HG03060 (cell line): Measurements from ENCODE around the gene POU4F2.

Experiments used
- ATAC-seq: cut with Tn5 transposase; IDR thresholded peaks from one replicate; pipeline ENCODE4 v1.9.1; 2021; ENCODE audit warnings: low read depth, moderate number of reproducible peaks; ENCODE audit not compliant: unreplicated experiment

POU4F2 gene, protein sequence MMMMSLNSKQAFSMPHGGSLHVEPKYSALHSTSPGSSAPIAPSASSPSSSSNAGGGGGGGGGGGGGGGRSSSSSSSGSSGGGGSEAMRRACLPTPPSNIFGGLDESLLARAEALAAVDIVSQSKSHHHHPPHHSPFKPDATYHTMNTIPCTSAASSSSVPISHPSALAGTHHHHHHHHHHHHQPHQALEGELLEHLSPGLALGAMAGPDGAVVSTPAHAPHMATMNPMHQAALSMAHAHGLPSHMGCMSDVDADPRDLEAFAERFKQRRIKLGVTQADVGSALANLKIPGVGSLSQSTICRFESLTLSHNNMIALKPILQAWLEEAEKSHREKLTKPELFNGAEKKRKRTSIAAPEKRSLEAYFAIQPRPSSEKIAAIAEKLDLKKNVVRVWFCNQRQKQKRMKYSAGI

DNA sequence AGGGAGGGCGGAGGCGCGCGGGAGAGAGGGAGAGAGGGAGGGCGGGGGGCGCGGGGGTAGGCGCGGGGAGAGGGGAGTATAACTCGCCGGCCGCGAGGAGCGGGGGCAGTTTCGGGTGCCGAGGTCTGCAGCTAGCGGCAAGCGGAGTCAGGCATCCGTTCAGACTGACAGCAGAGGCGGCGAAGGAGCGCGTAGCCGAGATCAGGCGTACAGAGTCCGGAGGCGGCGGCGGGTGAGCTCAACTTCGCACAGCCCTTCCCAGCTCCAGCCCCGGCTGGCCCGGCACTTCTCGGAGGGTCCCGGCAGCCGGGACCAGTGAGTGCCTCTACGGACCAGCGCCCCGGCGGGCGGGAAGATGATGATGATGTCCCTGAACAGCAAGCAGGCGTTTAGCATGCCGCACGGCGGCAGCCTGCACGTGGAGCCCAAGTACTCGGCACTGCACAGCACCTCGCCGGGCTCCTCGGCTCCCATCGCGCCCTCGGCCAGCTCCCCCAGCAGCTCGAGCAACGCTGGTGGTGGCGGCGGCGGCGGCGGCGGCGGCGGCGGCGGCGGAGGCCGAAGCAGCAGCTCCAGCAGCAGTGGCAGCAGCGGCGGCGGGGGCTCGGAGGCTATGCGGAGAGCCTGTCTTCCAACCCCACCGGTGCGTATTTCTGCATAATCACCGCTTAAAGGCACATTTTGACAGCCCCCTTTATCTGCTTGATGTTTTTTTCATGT lies at the start of gene POU4F2:
POU4F2 (plus strand) TSS at position 108 of the 720 bp plus-strand sequence; CDS start at position 356, 248 bp downstream.
- no peak for ATAC-seq

DNA sequence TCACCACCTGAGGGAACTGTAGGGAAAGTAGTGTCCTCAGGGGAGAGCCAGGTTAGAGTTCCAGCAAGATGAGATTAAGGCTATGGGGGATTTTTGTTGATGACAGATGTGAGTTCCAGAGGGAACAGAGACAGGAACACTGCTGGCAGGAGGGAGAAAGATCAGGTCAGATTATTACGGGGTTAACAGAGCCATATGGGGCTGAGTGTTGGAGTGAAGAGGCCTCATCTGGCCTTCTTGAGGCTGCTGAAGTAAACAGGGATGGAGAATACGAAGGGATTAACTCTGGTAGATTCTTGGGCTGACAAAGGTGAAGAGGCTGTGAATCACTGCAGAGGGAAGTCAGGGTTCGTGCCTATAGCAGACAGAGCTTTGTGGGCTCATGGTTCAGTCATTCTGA lies 47.9 kb upstream of the POU4F2 start:
- no peak for ATAC-seq

DNA sequence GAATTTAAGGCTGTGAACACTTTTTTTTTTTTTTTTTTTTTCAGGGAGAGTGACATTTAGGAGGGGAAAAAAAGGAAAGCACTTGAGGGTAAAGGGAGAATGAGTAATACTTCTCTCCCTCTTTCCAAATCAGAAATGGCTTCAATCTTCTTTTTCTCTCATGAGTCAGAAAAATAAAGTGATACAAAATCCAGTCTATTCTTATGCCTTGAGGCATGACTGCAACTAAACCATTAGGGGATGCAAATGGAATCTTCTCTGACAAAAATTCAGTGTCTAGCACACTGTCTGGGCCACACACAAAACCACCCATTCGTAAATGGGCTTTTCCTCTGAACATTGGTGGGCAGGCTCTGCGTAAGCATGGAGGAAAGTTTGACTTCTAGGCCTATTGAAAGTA lies 46.7 kb upstream of the POU4F2 start:
- ATAC-seq: no peak

GRCh38 chr4:146632770-146633470 lies 5.8 kb upstream of the POU4F2 start:
- no peak for ATAC-seq

GRCh38 chr4:146633471-146633800 lies 5.3 kb upstream of the POU4F2 start:
- ATAC-seq: no peak

GRCh38 chr4:146634825-146635224 lies 3.9 kb upstream of the POU4F2 start:
- no peak for ATAC-seq

DNA sequence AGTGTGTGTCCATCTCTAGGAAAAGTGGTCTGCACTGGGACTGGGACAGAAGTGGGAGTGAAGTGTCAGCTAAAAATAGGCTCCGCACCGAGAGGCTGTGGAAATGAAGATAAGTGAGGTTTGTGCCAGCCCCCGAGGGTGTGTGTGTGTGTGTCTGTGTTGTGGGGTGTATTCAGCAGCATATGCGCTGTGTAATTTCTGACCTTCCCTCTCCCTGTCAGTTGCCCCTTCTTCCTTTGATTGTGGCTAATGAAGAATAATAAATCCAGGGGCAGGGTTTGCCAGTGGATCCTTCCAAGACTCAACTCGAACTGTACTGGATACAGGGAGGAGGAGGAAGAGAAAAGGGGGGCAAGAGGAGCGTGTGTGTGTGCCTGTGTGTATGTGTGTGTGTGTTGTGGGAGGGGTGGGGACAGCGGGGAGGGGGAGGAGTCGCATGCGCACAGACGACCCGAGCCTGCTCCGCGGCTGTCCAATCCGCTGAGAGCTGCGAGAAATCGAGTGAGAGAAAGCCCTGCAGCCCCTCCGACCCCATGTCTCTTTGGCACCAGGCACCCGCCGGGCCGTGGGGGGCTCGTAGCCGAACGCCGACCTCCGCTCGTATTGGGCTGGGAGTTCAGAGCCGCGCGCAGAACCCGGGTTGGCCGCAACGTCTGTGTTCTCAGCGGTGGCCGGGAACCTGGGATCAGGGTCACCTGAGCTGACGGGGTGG lies 916 bp upstream of the POU4F2 start:
- no peak for ATAC-seq

- no peak for ATAC-seq
Observed at GRCh38 chr4:146638333-146638785, 334 bp upstream of the POU4F2 start.

DNA sequence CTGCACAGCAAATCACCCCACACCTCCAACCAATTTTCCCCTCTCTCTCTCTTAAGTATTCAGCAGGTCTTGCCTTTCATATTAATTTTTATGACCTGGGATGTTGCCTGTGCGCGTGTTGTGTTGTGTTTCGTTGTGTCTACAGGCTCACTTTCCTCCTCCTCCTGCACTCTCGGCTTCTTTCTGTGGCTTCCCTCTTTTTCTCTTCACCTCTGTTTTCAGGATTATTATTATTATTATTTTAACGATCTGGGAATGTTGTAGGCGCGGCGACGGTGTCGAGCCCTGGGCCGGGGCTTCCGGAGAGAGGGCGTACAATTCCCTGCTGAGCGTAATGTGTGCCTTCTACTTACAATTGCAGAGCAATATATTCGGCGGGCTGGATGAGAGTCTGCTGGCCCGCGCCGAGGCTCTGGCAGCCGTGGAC lies 826 bp downstream of the POU4F2 start:
- ATAC-seq: no peak

- no peak for ATAC-seq
Observed at GRCh38 chr4:146640021-146640464, 1.4 kb downstream of the POU4F2 start.

DNA sequence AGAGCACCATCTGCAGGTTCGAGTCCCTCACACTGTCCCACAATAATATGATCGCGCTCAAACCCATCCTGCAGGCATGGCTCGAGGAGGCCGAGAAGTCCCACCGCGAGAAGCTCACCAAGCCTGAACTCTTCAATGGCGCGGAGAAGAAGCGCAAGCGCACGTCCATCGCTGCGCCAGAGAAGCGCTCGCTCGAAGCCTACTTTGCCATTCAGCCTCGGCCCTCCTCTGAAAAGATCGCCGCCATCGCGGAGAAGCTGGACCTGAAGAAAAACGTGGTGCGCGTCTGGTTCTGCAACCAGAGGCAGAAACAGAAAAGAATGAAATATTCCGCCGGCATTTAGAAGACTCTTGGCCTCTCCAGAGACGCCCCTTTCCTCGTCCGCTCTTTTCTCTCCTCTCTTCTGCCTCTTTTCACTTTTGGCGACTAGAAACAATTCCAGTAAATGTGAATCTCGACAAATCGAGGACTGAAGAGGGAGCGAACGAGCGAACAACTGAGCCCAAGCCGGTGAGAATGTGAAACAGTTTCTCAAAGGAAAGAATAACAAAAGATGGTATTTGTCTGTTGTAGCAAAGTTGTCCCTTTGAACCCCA lies 1.9 kb downstream of the POU4F2 start:
- ATAC-seq: no peak

DNA sequence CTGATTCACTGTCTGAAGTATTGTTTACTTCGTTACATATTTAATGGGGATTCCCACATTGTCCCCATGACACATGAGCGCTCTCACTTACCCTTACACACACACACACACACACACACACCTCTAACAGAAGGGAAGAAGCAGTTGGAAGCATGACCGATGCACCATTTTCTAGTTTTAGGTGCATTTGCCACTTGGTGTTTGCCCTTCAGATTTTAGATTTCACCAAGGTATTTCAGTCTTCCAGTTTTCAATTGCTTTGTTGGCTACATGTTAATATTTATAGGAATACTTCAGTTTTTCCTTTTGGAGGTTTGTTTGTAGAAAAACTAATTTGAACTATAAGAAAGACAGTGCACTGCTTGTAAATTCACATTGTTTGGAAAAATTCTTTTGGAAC lies 3.1 kb downstream of the POU4F2 start:
- no peak for ATAC-seq

- ATAC-seq: no peak
Observed at GRCh38 chr4:146643812-146644401, 5.2 kb downstream of the POU4F2 start.

DNA sequence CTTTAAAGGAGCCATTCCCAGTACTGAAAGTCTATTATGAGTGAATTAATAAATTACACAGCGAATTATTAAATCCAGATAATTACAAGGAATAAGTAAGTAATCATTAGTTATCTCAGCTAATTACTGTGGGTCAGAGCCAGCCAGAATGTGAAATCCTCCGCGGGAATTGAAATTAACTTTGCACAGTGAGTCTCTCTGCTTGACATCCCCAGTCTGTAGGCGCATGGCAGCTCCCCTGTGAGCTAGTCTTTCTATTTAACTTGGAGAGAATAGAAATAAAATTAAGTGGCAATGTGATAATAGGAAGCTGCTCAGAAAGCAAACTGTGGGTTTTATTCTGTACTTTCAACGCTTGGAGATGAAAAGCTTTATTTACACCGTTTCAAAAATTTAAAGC lies 7.2 kb downstream of the POU4F2 start:
- no peak for ATAC-seq

- ATAC-seq: no peak
Observed at GRCh38 chr4:146646593-146647325, 8.1 kb downstream of the POU4F2 start.

DNA sequence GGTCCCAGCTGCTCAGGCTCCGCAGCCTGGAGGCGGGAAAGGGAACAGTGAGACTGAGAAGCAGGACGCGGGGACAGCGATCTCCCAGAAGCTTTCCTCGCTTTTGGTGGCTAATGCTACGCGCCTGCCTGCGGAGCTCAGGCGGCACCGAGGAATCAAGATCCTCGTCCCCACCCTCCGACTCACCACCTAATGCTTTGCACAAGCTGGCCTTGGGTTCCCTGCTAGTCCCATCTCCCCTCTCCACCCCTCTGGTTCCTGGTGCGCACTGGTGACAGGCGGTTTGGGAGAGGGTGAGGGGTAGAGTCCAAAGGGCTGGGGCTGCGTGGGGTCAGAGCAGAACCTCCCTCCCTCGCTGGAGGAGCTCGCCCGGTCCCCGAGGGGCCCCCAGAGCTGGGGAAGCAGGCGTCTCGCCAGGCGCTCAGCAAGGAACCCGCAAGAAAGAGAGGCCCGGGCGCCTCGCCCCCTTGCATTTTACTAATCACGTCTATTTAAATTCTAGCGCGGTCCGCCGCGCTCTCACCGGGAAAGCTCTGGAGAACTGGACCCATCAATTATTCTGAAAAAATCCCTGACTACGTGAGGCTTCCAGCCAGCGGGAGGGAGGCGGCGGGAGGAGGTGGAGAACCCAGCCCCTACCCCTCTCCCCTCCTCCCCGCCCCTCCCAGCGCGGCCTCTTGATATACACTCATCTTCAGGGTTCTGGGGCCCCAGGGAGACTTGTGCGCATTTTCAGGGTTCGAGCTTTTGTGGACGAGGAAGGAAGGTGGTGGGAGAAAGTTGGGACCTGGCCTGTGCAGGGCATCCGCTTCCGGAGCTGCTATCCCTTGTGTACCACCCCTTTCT lies 9.1 kb downstream of the POU4F2 start:
- ATAC-seq: no peak

DNA sequence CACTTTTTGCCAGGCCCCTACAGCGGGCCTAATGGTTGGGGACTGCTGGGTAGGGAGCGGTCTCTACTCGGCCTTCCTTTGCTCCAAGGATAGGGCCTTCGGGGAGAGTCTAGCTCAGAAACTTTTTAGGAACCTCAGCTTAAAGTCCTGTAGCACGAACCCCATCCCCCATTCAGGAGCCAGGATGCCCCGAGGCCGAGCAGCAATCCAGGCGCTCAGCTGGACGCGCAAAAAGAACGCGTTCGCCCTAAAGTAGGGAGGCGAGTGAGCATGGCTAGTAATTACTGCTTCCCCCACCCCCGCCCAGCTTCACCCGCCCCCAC lies 9.7 kb downstream of the POU4F2 start:
- no peak for ATAC-seq

DNA sequence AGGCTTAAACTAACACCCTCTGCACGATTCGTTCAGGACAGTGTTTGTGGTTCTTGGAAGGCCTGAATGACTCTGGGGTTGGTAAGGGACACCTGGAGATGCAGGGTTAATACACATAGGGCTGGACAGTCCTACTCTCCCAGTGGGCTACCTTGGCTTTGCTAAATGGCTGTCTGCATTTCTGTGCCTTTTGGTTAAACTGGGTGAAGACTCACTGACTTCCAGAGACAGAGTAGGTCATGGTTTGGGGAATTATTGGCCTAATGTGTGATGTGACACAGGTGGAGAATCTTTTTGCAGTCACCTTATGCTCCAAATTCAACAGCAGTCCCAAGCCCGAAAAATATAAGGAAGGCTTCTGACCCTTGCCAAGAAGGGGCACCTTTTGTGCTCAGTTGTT lies 10.5 kb downstream of the POU4F2 start:
- no peak for ATAC-seq
